Neural crest cell (in vitro differentiated cells): ENCODE data around the gene DLG1. TPM values are rescaled to one million over a fixed set of nuclear protein-coding genes. Genes with fewer than 3 reads are reported as not detected.

Experiments used
- DNase-seq: peaks from one replicate; pipeline ENCODE4 v3.0.0; 2021; ENCODE audit warnings: low read depth, mixed read lengths, low spot score
- H3K27ac Mint-ChIP-seq: one replicate; pipeline ENCODE4 v1.8.0; 2021; ENCODE audit warnings: mild to moderate bottlenecking, mixed read lengths; ENCODE audit not compliant: unreplicated experiment
- H3K27me3 Mint-ChIP-seq: 2 replicates; pipeline ENCODE4 v1.8.0; 2021; ENCODE audit warnings: low read depth, mild to moderate bottlenecking, mixed read lengths
- H3K36me3 Mint-ChIP-seq: 2 replicates; pipeline ENCODE4 v1.8.0; 2021; ENCODE audit warnings: low read depth, mild to moderate bottlenecking, mixed read lengths
- H3K4me1 Mint-ChIP-seq: 2 replicates; pipeline ENCODE4 v1.8.0; 2021; ENCODE audit warnings: mixed read lengths
- H3K4me3 Mint-ChIP-seq: one replicate; pipeline ENCODE4 v1.8.0; 2021; ENCODE audit warnings: mild to moderate bottlenecking, mixed read lengths
- H3K9me3 Mint-ChIP-seq: 2 replicates; pipeline ENCODE4 v1.8.0; 2021; ENCODE audit warnings: mixed read lengths
- total RNA-seq: library from RNA; stranded (reverse); gene quantifications from 2 replicates; pipeline ENCODE4 v1.2.1, GENCODE V29; 2021
- TF ChIP-seq, protein P1 (sequence below): fragments of 200-600 bp; sonication (generic); conservative IDR thresholded peaks from 2 replicates; pipeline ENCODE4 v1.5.0; 2021; ENCODE audit warnings: antibody characterized with exemption, mild to moderate bottlenecking

DLG1 gene
- total RNA-seq, 1 donor from 2014 or later: 95.5 TPM

- H3K4me3 Mint-ChIP-seq: no peak overlapping the region
These were observed 287.7 kb downstream of the DLG1 start for GRCh38 chr3:197010556-197011351.

GRCh38 chr3:197009532-197010019, 288.8 kb downstream of the DLG1 start:
- DNase-seq: no peak
- Mint-ChIP-seq H3K27me3 (no peaks in the 10 kb centered on the region), H3K4me1 (peaks cover 12% of the 10 kb centered on the region), H3K27ac (no peak overlapping the region), H3K36me3 (no peaks in the 10 kb centered on the region), H3K4me3 (no peak overlapping the region), H3K9me3 (no peaks in the 10 kb centered on the region)
- TF ChIP-seq, protein P1, sequence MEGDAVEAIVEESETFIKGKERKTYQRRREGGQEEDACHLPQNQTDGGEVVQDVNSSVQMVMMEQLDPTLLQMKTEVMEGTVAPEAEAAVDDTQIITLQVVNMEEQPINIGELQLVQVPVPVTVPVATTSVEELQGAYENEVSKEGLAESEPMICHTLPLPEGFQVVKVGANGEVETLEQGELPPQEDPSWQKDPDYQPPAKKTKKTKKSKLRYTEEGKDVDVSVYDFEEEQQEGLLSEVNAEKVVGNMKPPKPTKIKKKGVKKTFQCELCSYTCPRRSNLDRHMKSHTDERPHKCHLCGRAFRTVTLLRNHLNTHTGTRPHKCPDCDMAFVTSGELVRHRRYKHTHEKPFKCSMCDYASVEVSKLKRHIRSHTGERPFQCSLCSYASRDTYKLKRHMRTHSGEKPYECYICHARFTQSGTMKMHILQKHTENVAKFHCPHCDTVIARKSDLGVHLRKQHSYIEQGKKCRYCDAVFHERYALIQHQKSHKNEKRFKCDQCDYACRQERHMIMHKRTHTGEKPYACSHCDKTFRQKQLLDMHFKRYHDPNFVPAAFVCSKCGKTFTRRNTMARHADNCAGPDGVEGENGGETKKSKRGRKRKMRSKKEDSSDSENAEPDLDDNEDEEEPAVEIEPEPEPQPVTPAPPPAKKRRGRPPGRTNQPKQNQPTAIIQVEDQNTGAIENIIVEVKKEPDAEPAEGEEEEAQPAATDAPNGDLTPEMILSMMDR: no peak

More at GRCh38 chr3:197010556-197011351, 287.7 kb downstream of the DLG1 start:
- TF ChIP-seq, protein P1: no peak
- no peaks in the 10 kb centered on the region for H3K27me3 Mint-ChIP-seq
- H3K36me3 Mint-ChIP-seq: no peaks in the 10 kb centered on the region
- no peak for DNase-seq
- H3K9me3 Mint-ChIP-seq: no peaks in the 10 kb centered on the region
- no peak overlapping the region for H3K27ac Mint-ChIP-seq
- H3K4me1 Mint-ChIP-seq: peaks cover 11% of the 10 kb centered on the region

GRCh38 chr3:197008436-197009209, 289.8 kb downstream of the DLG1 start:
- Mint-ChIP-seq H3K4me1 (peaks cover 19% of the 10 kb centered on the region), H3K4me3 (no peak overlapping the region), H3K9me3 (no peaks in the 10 kb centered on the region), H3K27ac (no peak overlapping the region), H3K36me3 (no peaks in the 10 kb centered on the region), H3K27me3 (no peaks in the 10 kb centered on the region)
- DNase-seq: no peak
- TF ChIP-seq, protein P1: no peak

- no peak overlapping the region for H3K4me3 Mint-ChIP-seq
- DNase-seq: no peak
- TF ChIP-seq, protein P1: no peak
- H3K27me3 Mint-ChIP-seq: no peaks in the 10 kb centered on the region
- H3K27ac Mint-ChIP-seq: peak overlapping the region; percentile 75
- no peaks in the 10 kb centered on the region for H3K9me3 Mint-ChIP-seq
- H3K4me1 Mint-ChIP-seq: peaks cover 15% of the 10 kb centered on the region
- H3K36me3 Mint-ChIP-seq: no peaks in the 10 kb centered on the region
These were observed 290.5 kb downstream of the DLG1 start for GRCh38 chr3:197007953-197008352.

GRCh38 chr3:197007296-197007940, 291.0 kb downstream of the DLG1 start:
- DNase-seq: no peak
- no peaks in the 10 kb centered on the region for H3K27me3 Mint-ChIP-seq
- H3K9me3 Mint-ChIP-seq: no peaks in the 10 kb centered on the region
- H3K36me3 Mint-ChIP-seq: no peaks in the 10 kb centered on the region
- peak overlapping the region; percentile 75 for H3K27ac Mint-ChIP-seq
- H3K4me3 Mint-ChIP-seq: no peak overlapping the region
- H3K4me1 Mint-ChIP-seq: peaks cover 10% of the 10 kb centered on the region
- TF ChIP-seq, protein P1: no peak
